Keratinocyte (primary cell): ENCODE measurements around the gene PRKCD. TPM values are rescaled to one million over a fixed set of nuclear protein-coding genes. Genes with fewer than 3 reads are reported as not detected.

Experiments used
- DNase-seq: peaks from one replicate; pipeline ENCODE4 v3.0.0-alpha.2; 2011; ENCODE audit warnings: low read depth, missing footprints, low spot score
- FAIRE-seq: peaks from 2 replicates; lab custom pipeline; 2011; peaks lifted over from hg19 to GRCh38; lab: Jason Lieb, UNC
- H2AFZ ChIP-seq: 2 replicates; pipeline ENCODE4 v1.6.0; 2012; ENCODE audit warnings: low read length, control low read depth, inconsistent platforms; ENCODE audit not compliant: control insufficient read depth
- H3K27ac ChIP-seq: 2 replicates; pipeline ENCODE4 v1.5.1; 2011; ENCODE audit warnings: low read length; ENCODE audit not compliant: control insufficient read depth, insufficient read depth
- H3K27me3 ChIP-seq: 3 replicates; pipeline ENCODE4 v1.6.0; 2011; ENCODE audit warnings: low read length; ENCODE audit not compliant: control insufficient read depth, insufficient read depth; ENCODE audit errors: extremely low read depth
- H3K36me3 ChIP-seq, 2 experiments: 2 replicates in 1 of 2; 3 replicates in 1 of 2; pipeline ENCODE4 v1.5.1; 2011; ENCODE audit warnings: low read length in 2 of 2, mild to moderate bottlenecking in 1 of 2; ENCODE audit not compliant: control insufficient read depth in 2 of 2, insufficient read depth in 2 of 2; ENCODE audit errors: extremely low read depth in 1 of 2
- H3K4me1 ChIP-seq: 3 replicates; pipeline ENCODE4 v1.5.1; 2011; ENCODE audit warnings: low read length; ENCODE audit not compliant: control insufficient read depth, insufficient read depth; ENCODE audit errors: extremely low read depth
- H3K4me2 ChIP-seq: 3 replicates; pipeline ENCODE4 v1.6.0; 2011; ENCODE audit warnings: low read depth, low read length; ENCODE audit not compliant: control insufficient read depth, insufficient read depth; ENCODE audit errors: extremely low read depth
- H3K4me3 ChIP-seq, 3 experiments: fragments of 200-600 bp in 1 of 3; sonication (generic) in 1 of 3; 2 replicates in 2 of 3; 3 replicates in 1 of 3; pipeline ENCODE4 v1.5.1; 2011 to 2016; ENCODE audit warnings: low read length in 3 of 3, mild to moderate bottlenecking in 3 of 3, control low read depth in 2 of 3, inconsistent platforms in 1 of 3, low read depth in 1 of 3, mixed read lengths in 1 of 3, mixed run types in 1 of 3, moderate library complexity in 1 of 3; ENCODE audit not compliant: control insufficient read depth in 2 of 3, insufficient read depth in 2 of 3; ENCODE audit errors: extremely low read depth in 1 of 3
- H3K79me2 ChIP-seq: 2 replicates; pipeline ENCODE4 v1.6.0; 2012; ENCODE audit warnings: low read length; ENCODE audit not compliant: control insufficient read depth, insufficient read depth
- H3K9ac ChIP-seq: 3 replicates; pipeline ENCODE4 v1.6.0; 2011; ENCODE audit warnings: low read length; ENCODE audit not compliant: control insufficient read depth, insufficient read depth; ENCODE audit errors: extremely low read depth
- H3K9me1 ChIP-seq: 3 replicates; pipeline ENCODE4 v1.6.0; 2011; ENCODE audit warnings: low read length; ENCODE audit not compliant: control insufficient read depth, insufficient read depth; ENCODE audit errors: extremely low read depth
- H3K9me3 ChIP-seq: 2 replicates; pipeline ENCODE4 v1.5.1; 2012; ENCODE audit warnings: low read depth, low read length; ENCODE audit not compliant: control insufficient read depth
- H4K20me1 ChIP-seq: 3 replicates; pipeline ENCODE4 v1.6.0; 2011; ENCODE audit warnings: low read length; ENCODE audit not compliant: control insufficient read depth, insufficient read depth; ENCODE audit errors: extremely low read depth
- CTCF ChIP-seq, 3 experiments: IDR thresholded peaks in 1 of 3; conservative IDR thresholded peaks in 1 of 3; optimal IDR thresholded peaks in 1 of 3; 2 replicates in 2 of 3; 3 replicates in 1 of 3; pipeline versions ENCODE3 to v1.5.1; 2011; ENCODE audit warnings: low read length in 3 of 3, mild to moderate bottlenecking in 3 of 3, moderate library complexity in 2 of 3, control low read depth in 1 of 3, inconsistent platforms in 1 of 3; ENCODE audit not compliant: insufficient read depth in 2 of 3; ENCODE audit errors: extremely low read depth in 1 of 3
- EZH2 ChIP-seq: IDR thresholded peaks from one replicate; pipeline ENCODE4 v1.6.1; 2012; ENCODE audit warnings: inconsistent platforms, mild to moderate bottlenecking, low read length, moderate library complexity
- dilution Hi-C: fragments of 300-500 bp; cut with MboI; formaldehyde crosslinking; loops from one replicate; pipeline ENCODE4 v1.7.0; 2020; ENCODE audit warnings: low sequenced_read_pairs; ENCODE audit not compliant: extremely low pct_ligation_motif_present
- polyA plus RNA-seq, 5 experiments: library from polyadenylated mRNA; depleted of rRNA in 3 of 5; stranded (reverse) in 3 of 5; stranded (forward) in 1 of 5; unstranded in 1 of 5; fragments of >200 nt; gene quantifications; 1 replicate in 1 of 5; 2 replicates in 3 of 5; 3 replicates in 1 of 5; pipeline versions ENCODE4 v1.2.1 to v1.2.3, GENCODE V29; 2011 to 2012; ENCODE audit warnings: missing spikeins in 2 of 5, low read depth in 1 of 5, low replicate concordance in 1 of 5

PRKCD gene
- polyA plus RNA-seq, 1 donor (not counting 4 experiments of a cell fraction or from before 2014, with no cell fraction given): 25.1 TPM

- Histone ChIP-seq H3K4me2 (no peak overlapping the region), H3K27me3 (no peaks in the 10 kb centered on the region), H3K4me3 (no peak overlapping the region), H3K79me2 (peaks cover 15% of the 10 kb centered on the region), H3K9me1 (no peaks in the 10 kb centered on the region), H3K27ac (no peak overlapping the region), H3K36me3 (peaks cover 82 to 90% of the 10 kb centered on the region in 2 experiments), H4K20me1 (peaks cover 7% of the 10 kb centered on the region), H2AFZ (no peak overlapping the region), H3K4me1 (no peaks in the 10 kb centered on the region), H3K9ac (no peak overlapping the region), H3K9me3 (no peaks in the 10 kb centered on the region)
- TF ChIP-seq CTCF (optimal IDR thresholded peaks at IDR 0.05 in 1 of 3, IDR thresholded peaks at IDR 0.05 in 1 of 3, conservative IDR thresholded peaks at IDR 0.05 in 1 of 3; ENCODE audit: extremely low read depth in 1 of 3, insufficient read depth in 2 of 3, low read length in 3 of 3) (no peak), EZH2 (no peak)
- DNase-seq (no peak), FAIRE-seq (no peak)
- dilution Hi-C loops: no loop called here
Measured at GRCh38 chr3:53227993-53228885, 67.2 kb downstream of the PRKCD start.

- H3K4me2 ChIP-seq: no peak overlapping the region
- TF ChIP-seq CTCF (optimal IDR thresholded peaks at IDR 0.05 in 1 of 3, IDR thresholded peaks at IDR 0.05 in 1 of 3, conservative IDR thresholded peaks at IDR 0.05 in 1 of 3; ENCODE audit: extremely low read depth in 1 of 3, insufficient read depth in 2 of 3, low read length in 3 of 3) (no peak), EZH2 (no peak)
- no peak overlapping the region for H3K9ac ChIP-seq
- H3K4me1 ChIP-seq: no peaks in the 10 kb centered on the region
- peaks cover 85 to 89% of the 10 kb centered on the region in 2 experiments for H3K36me3 ChIP-seq
- H3K9me1 ChIP-seq: no peaks in the 10 kb centered on the region
- dilution Hi-C loops: no loop called here
- no peak overlapping the region for H2AFZ ChIP-seq
- peaks cover 7% of the 10 kb centered on the region for H4K20me1 ChIP-seq
- no peak overlapping the region for H3K27ac ChIP-seq
- no peak overlapping the region for H3K4me3 ChIP-seq
- H3K27me3 ChIP-seq: no peaks in the 10 kb centered on the region
- no peak for FAIRE-seq
- DNase-seq: no peak
- no peaks in the 10 kb centered on the region for H3K9me3 ChIP-seq
- H3K79me2 ChIP-seq: peaks cover 18% of the 10 kb centered on the region
Measured at GRCh38 chr3:53229171-53229570, 68.2 kb downstream of the PRKCD start.
